T-helper 1 cell treated with Interleukin-12 subunit alpha and Interleukin-12 subunit beta and Interleukin-4 antibody, amounts not matched to agents 30 ng/mL and 1 ng/mL, for 36 hours (primary cell): ENCODE data around the gene CEND1. TPM values are rescaled to one million over a fixed set of nuclear protein-coding genes. Genes with fewer than 3 reads are reported as not detected.

ENCODE experiments used
- intact Hi-C: fragments of 100-400 bp; cut with micrococcal nuclease; formaldehyde crosslinking; loops from one replicate; pipeline ENCODE4 v1.15.1; 2024
- total RNA-seq: library from RNA; stranded (reverse); gene quantifications from 2 replicates; pipeline ENCODE4 v1.2.3, GENCODE V29; 2022

CEND1 gene
- total RNA-seq, 1 donor from 2014 or later: 4.1 TPM

DNA sequence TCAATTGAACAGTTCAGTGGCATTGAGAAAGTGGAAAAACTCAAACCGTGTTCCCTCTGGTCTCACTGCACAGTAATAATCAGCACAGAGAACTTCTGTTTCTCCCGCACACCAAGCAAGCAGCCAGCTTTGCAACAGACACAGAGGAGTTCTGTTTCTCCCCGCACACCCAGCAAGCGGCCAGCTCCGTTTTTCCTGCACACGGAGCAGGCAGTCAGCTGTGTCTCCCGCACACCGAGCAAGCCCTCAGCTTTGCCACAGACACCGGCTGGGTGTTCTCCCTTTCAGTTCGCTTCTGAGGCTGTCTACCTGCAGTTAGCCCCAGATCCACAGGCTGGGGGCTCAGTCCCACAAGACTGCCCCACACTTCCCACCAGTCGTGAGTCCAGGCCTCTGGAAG, 52.5 kb downstream of the CEND1 start:
- intact Hi-C loops: no loop called here

Other genes starting within 250 kb of the CEND1 start
- 1.1 and 1.7 TPM in 2 replicates for gene LMNTD2, start 229.4 kb downstream of the CEND1 start, total RNA-seq
- 22.4 and 23.8 TPM in 2 replicates for gene RASSF7, start 229.1 kb downstream of the CEND1 start, total RNA-seq
- gene PHRF1, start 213.6 kb downstream of the CEND1 start, total RNA-seq: 51.2 and 51.9 TPM in 2 replicates
- 130 and 133 TPM in 2 replicates for gene IRF7, start 174.1 kb downstream of the CEND1 start, total RNA-seq
- gene CDHR5, start 165.1 kb downstream of the CEND1 start, total RNA-seq: not detected in 2 replicates
- not detected in 2 replicates for gene SCT, start 162.9 kb downstream of the CEND1 start, total RNA-seq
- 0.34 and 0.44 TPM in 2 replicates for gene DRD4, start 152.8 kb downstream of the CEND1 start, total RNA-seq
- gene DEAF1, start 94.9 kb downstream of the CEND1 start, total RNA-seq: 46.7 and 51.9 TPM in 2 replicates
- gene TMEM80, start 94.3 kb downstream of the CEND1 start, total RNA-seq: 27.1 and 27.8 TPM in 2 replicates
- 11.9 and 12.9 TPM in 2 replicates for gene EPS8L2, start 83.9 kb downstream of the CEND1 start, total RNA-seq
- 259 and 274 TPM in 2 replicates for gene TALDO1, start 42.6 kb downstream of the CEND1 start, total RNA-seq
- 51.3 and 59.0 TPM in 2 replicates for gene GATD1, start 12.6 kb downstream of the CEND1 start, total RNA-seq
- gene SLC25A22, start 8.2 kb upstream of the CEND1 start, total RNA-seq: 60.2 and 65.2 TPM in 2 replicates
- 29.1 TPM in 2 replicates for gene PIDD1, start 15.1 kb upstream of the CEND1 start, total RNA-seq
- gene RPLP2, start 19.9 kb upstream of the CEND1 start, total RNA-seq: 1,883 and 1,900 TPM in 2 replicates
- gene PNPLA2, start 28.8 kb upstream of the CEND1 start, total RNA-seq: 57.2 and 58.7 TPM in 2 replicates
- gene CRACR2B, start 37.8 kb upstream of the CEND1 start, total RNA-seq: 1.3 and 1.9 TPM in 2 replicates
- 24.6 and 24.7 TPM in 2 replicates for gene CD151, start 42.9 kb upstream of the CEND1 start, total RNA-seq
- gene POLR2L, start 52.4 kb upstream of the CEND1 start, total RNA-seq: 99.9 and 111 TPM in 2 replicates
- 10.8 and 11.2 TPM in 2 replicates for gene TSPAN4, start 52.8 kb upstream of the CEND1 start, total RNA-seq
- 53.4 and 54.7 TPM in 2 replicates for gene CHID1, start 120.7 kb upstream of the CEND1 start, total RNA-seq
- 67.6 and 69.7 TPM in 2 replicates for gene AP2A2, start 135.8 kb upstream of the CEND1 start, total RNA-seq
- not detected in 2 replicates for gene MUC6, start 246.6 kb upstream of the CEND1 start, total RNA-seq